UCSD-AML1 (cell line): ENCODE measurements around the gene ERCC8.

ENCODE experiments used
- DNase-seq: peaks from one replicate; lab custom pipeline; 2025; ENCODE audit not compliant: unreplicated experiment; lab: John Stamatoyannopoulos, UW

ERCC8 gene

GRCh38 chr5:60841361-60841760 lies 103.5 kb downstream of the ERCC8 start:
- no peak for DNase-seq

GRCh38 chr5:60836131-60836530 lies 108.7 kb downstream of the ERCC8 start:
- DNase-seq = no peak

- DNase-seq = no peak
Measured at GRCh38 chr5:60835554-60835953, 109.3 kb downstream of the ERCC8 start.

DNA sequence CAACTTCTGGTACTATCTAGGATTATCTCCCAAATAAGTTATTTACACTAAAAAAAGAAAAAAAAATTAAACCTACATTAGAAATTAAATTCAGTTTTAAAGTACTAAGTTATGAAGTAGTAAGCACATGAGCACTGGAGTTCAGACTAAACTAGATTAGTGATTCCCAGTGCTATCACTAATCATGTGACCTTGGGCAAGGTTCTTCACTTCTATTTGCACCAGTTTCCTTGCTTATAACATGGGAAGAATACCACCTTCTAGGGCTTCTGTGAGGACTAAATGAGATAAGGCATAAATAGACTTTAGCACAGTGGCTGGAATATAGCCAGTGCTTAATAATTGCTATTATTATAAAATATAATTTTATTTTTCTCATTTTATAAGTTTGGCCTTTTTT lies 111.3 kb downstream of the ERCC8 start:
- DNase-seq = no peak

DNA sequence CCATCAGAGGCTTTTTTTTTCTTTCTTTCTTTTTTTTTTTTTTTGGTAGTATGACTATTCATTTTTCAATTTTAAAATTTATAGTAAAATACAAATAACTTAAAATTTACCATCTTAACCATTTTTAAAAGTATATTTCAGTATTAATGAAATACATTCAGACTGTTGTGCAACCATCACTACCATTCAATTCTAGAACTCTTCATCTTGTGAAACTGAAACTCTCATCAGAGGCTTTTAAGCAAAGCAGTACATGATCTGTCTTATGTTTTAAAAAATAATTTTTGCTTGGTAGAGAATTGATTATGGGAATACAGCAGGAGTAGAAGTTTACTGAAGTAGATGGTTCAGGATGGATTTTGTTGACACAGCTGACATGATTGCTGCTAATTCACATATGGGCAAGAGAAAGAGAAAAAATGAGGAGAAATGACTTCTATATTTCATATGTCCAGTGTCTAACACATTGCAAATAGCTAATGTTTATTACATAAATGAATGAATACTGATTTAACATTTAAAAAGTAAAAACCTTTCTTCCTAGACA lies 114.2 kb downstream of the ERCC8 start:
- no peak for DNase-seq

DNA sequence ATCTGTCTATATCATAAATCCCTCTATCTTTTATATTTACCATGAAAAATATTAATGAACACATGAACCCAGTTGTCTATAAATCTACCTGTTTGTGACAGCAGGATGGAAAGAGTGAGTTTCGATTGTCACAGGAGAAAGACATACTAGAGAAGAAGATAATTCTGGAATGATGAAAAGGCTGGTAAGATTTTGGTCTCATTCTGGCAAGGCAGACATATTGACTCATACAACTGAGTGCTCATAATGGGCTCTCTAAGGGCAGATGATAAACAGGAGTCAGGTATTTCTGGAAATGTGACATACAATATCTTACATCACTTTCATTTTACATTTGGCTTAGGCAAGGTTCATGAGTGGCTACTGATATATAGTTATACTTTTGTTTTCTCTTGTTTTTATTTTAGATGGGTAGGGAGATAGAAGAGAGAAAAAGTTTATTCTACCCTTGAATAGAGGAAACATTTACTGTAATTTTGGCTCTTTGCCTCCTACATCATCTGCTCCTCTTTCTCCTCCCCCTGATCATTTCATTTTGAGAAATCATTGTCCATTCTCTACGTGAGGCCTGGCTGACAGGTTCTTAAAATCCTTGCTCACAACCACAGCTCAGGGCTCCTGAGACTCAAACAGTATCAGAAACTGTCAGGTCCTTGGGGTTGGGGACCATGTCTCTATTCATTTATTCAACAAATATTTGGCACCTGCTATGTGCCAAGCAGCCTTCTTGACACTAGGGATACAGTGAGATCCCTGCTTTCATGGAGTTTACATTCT lies 115.2 kb downstream of the ERCC8 start:
- DNase-seq = no peak

- no peak for DNase-seq
Measured at GRCh38 chr5:60827201-60827600, 117.7 kb downstream of the ERCC8 start.

- no peak for DNase-seq
Measured at GRCh38 chr5:60826653-60827052, 118.2 kb downstream of the ERCC8 start.
